ENCODE measurements around the gene ACYP2.

The ACYP2 gene

DNA sequence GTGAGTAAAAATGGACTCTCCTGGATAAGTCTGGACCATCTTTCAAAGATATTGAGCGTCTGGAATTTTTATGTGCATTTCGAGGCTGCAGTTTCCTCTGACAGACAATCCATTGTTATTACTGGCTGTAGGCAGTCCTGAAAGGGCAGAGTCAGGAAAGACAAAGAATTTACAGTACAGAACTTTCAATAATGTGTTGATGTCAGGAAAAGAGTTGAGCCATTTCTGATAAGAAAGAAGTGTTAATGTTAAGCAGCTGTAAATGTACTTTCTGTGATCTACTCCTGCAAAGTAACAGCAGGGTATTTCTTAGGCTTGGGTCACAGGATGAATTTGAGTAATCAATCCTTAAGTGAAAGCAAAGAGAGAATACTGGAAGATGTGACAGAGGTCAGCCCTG, 110.8 kb downstream of the ACYP2 start:
- Histone ChIP-seq H2AFZ (ENCODE audit: low read length) (no peak overlapping the region), H3K9ac (ENCODE audit: low read depth, low read length, poor library complexity, severe bottlenecking) (no peak overlapping the region), H3K4me1 (ENCODE audit: insufficient read depth, low read length, poor library complexity, severe bottlenecking) (no peaks in the 10 kb centered on the region), H3K9me2 (replicated peaks; ENCODE audit: low read depth, low read length) (no peaks in the 10 kb centered on the region), H3K4me2 (ENCODE audit: low read depth, low read length, poor library complexity, severe bottlenecking) (no peak overlapping the region), H3K4me3 (ENCODE audit: low read length, poor library complexity, severe bottlenecking) (no peak overlapping the region), H3K36me3 (ENCODE audit: insufficient read depth, low read length) (no peaks in the 10 kb centered on the region), H4K20me1 (ENCODE audit: insufficient read depth, low read length, poor library complexity, severe bottlenecking) (no peaks in the 10 kb centered on the region), H3K27me3 (ENCODE audit: insufficient read depth, low read length, poor library complexity, severe bottlenecking) (no peaks in the 10 kb centered on the region), H3K79me2 (ENCODE audit: insufficient read depth, low read length) (no peaks in the 10 kb centered on the region), H3F3A (ENCODE audit: low read depth) (no peaks in the 10 kb centered on the region), H3K9me3 (ENCODE audit: insufficient read depth, low read depth, low read length) (no peaks in the 10 kb centered on the region)
- no peak for TF ChIP-seq CTCF (conservative IDR thresholded peaks at IDR 0.05; ENCODE audit: low read length)
- TF ChIP-seq EZH2phosphoT487 (IDR thresholded peaks at IDR 0.05; ENCODE audit: borderline replicate concordance), result no peak

- no peaks in the 10 kb centered on the region for H3K4me1 ChIP-seq (ENCODE audit: insufficient read depth, low read length, poor library complexity, severe bottlenecking)
- TF ChIP-seq EZH2phosphoT487 (IDR thresholded peaks at IDR 0.05; ENCODE audit: borderline replicate concordance) (no peak), CTCF (conservative IDR thresholded peaks at IDR 0.05; ENCODE audit: low read length) (no peak)
- H2AFZ ChIP-seq (ENCODE audit: low read length), result no peak overlapping the region
- no peaks in the 10 kb centered on the region for H4K20me1 ChIP-seq (ENCODE audit: insufficient read depth, low read length, poor library complexity, severe bottlenecking)
- H3F3A ChIP-seq (ENCODE audit: low read depth), result no peaks in the 10 kb centered on the region
- H3K9me2 ChIP-seq (replicated peaks; ENCODE audit: low read depth, low read length), result no peaks in the 10 kb centered on the region
- H3K9ac ChIP-seq (ENCODE audit: low read depth, low read length, poor library complexity, severe bottlenecking), result no peak overlapping the region
- H3K4me2 ChIP-seq (ENCODE audit: low read depth, low read length, poor library complexity, severe bottlenecking), result no peak overlapping the region
- no peaks in the 10 kb centered on the region for H3K9me3 ChIP-seq (ENCODE audit: insufficient read depth, low read depth, low read length)
- no peak overlapping the region for H3K4me3 ChIP-seq (ENCODE audit: low read length, poor library complexity, severe bottlenecking)
- H3K36me3 ChIP-seq (ENCODE audit: insufficient read depth, low read length), result no peaks in the 10 kb centered on the region
- H3K79me2 ChIP-seq (ENCODE audit: insufficient read depth, low read length), result no peaks in the 10 kb centered on the region
- H3K27me3 ChIP-seq (ENCODE audit: insufficient read depth, low read length, poor library complexity, severe bottlenecking), result no peaks in the 10 kb centered on the region
Observed at GRCh38 chr2:54227798-54228197, 112.4 kb downstream of the ACYP2 start.

DNA sequence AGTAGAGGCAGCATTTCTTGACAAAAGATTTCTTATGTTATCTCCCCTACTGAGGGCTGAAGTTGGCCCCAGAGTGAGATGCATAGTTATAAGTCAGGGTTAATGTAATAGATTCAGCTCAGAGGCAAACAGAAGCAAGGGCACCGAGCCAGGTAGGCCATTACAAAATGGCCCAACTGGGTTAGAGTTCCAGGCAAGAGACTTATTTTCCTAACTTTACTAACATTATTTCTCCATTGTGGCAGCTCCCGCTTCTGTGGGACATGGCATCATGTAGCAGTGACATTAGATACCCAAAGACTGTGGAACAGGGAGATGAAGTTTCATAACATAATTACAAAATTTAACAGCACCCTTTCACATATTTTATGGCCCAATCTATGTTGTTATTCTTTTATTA, 113.5 kb downstream of the ACYP2 start:
- H3K79me2 ChIP-seq (ENCODE audit: insufficient read depth, low read length), result no peaks in the 10 kb centered on the region
- no peak for TF ChIP-seq CTCF (conservative IDR thresholded peaks at IDR 0.05; ENCODE audit: low read length)
- TF ChIP-seq EZH2phosphoT487 (IDR thresholded peaks at IDR 0.05; ENCODE audit: borderline replicate concordance), result no peak
- H4K20me1 ChIP-seq (ENCODE audit: insufficient read depth, low read length, poor library complexity, severe bottlenecking), result no peaks in the 10 kb centered on the region
- H3K4me2 ChIP-seq (ENCODE audit: low read depth, low read length, poor library complexity, severe bottlenecking), result no peak overlapping the region
- H3K27me3 ChIP-seq (ENCODE audit: insufficient read depth, low read length, poor library complexity, severe bottlenecking), result no peaks in the 10 kb centered on the region
- H2AFZ ChIP-seq (ENCODE audit: low read length), result no peak overlapping the region
- no peaks in the 10 kb centered on the region for H3K9me2 ChIP-seq (replicated peaks; ENCODE audit: low read depth, low read length)
- no peaks in the 10 kb centered on the region for H3F3A ChIP-seq (ENCODE audit: low read depth)
- no peak overlapping the region for H3K9ac ChIP-seq (ENCODE audit: low read depth, low read length, poor library complexity, severe bottlenecking)
- no peaks in the 10 kb centered on the region for H3K36me3 ChIP-seq (ENCODE audit: insufficient read depth, low read length)
- H3K4me3 ChIP-seq (ENCODE audit: low read length, poor library complexity, severe bottlenecking), result no peak overlapping the region
- H3K4me1 ChIP-seq (ENCODE audit: insufficient read depth, low read length, poor library complexity, severe bottlenecking), result no peaks in the 10 kb centered on the region
- no peaks in the 10 kb centered on the region for H3K9me3 ChIP-seq (ENCODE audit: insufficient read depth, low read depth, low read length)
